ENCODE measurements around the gene MLLT3.

DNA sequence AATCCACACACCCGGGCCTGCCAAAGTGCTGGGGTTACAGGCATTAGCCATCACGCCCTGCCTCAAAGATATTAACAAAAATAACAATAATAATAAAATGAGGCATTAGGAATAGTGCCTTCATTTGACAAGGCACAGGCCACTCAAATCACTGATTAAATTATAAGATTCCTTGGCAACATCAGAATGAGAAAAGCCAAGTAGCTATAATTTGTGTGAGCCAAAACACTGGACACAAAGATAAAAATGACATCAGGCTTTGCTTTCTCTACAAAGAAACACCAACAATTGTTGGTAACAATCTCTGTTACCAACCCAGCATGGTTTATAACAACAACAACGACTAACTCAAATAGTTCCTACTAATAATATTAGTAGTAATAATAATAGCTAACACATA, 73.2 kb downstream of the MLLT3 start:
- TF ChIP-seq, protein P1, sequence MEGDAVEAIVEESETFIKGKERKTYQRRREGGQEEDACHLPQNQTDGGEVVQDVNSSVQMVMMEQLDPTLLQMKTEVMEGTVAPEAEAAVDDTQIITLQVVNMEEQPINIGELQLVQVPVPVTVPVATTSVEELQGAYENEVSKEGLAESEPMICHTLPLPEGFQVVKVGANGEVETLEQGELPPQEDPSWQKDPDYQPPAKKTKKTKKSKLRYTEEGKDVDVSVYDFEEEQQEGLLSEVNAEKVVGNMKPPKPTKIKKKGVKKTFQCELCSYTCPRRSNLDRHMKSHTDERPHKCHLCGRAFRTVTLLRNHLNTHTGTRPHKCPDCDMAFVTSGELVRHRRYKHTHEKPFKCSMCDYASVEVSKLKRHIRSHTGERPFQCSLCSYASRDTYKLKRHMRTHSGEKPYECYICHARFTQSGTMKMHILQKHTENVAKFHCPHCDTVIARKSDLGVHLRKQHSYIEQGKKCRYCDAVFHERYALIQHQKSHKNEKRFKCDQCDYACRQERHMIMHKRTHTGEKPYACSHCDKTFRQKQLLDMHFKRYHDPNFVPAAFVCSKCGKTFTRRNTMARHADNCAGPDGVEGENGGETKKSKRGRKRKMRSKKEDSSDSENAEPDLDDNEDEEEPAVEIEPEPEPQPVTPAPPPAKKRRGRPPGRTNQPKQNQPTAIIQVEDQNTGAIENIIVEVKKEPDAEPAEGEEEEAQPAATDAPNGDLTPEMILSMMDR (conservative IDR thresholded peaks at IDR 0.05 in 1 of 2, IDR thresholded peaks at IDR 0.05 in 1 of 2; ENCODE audit: extremely low read depth in 1 of 2, insufficient read depth in 1 of 2, low read depth in 1 of 2, low read length in 2 of 2): no peak
- TF ChIP-seq EZH2 (IDR thresholded peaks at IDR 0.05; ENCODE audit: borderline replicate concordance, low read length): no peak

All from mammary epithelial cell (primary cell).